T-helper 9 cell (primary cell): Measurements from ENCODE around the gene FAHD1.
"Not testable (repeated sequence)": the region's sequence is repeated elsewhere in the genome, so short reads cannot be mapped to it uniquely, and the experiment has no call there.

Experiments
- DNase-seq: peaks from one replicate; pipeline ENCODE4 v3.0.0-alpha.2; 2020

Gene FAHD1

GRCh38 chr16:1851793-1852192 lies 24.8 kb downstream of the FAHD1 start:
- no peak for DNase-seq

GRCh38 chr16:1857433-1858097 lies 30.6 kb downstream of the FAHD1 start:
- no peak for DNase-seq

DNA sequence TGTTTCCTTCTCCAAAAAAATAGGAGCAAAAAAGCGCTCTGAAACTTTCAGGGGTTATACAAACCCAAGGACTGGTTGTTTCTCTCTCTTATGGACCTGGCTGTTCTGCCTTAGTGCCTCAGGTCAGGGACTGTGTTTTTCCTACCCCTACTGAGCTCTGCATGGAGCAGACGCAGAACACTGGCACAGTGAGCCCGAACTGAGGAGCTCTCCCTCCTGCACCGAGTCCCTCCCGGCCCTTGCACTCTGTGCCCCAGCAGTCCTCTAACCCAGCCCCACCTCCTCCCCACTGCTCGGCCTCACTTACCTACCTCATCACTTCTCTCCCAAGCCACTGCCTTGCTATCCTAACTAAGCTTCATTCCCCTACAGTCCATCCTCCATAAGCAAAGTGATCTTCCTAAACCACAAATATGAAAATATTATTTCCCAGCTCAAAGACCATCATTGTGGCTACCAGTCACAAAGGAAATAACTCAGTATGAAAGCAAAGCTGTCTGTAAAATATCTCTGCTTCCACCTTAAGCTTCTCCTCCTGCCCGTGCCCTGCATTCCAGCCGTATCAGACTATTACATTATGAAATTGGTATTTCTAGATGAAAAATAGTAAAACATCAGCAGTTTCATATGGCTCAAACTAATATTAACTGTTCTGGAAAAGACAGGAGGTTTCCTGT lies 31.3 kb downstream of the FAHD1 start:
- DNase-seq: no peak

DNA sequence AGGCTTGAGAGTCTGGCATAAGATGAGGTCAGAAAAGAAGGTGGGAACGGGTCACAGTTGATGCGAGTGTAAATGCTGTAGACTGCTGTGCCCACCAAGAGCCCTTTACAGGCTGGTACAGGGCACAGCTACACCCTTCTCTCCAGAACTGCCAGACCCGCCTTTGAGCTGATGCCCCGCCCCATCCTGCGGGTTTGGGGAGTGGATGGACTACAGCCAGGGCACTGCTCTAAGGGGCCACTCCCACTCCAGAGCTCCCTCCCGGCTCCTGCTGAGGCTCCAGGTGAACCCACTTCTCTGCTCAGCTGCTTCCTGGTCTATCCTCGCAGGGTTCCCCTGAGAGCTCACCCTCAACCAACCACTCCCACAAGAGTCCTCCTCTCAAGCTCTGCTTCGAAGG lies 32.6 kb downstream of the FAHD1 start:
- no peak for DNase-seq

GRCh38 chr16:1861730-1862129 lies 34.7 kb downstream of the FAHD1 start:
- DNase-seq: no peak

GRCh38 chr16:1862394-1862793 lies 35.4 kb downstream of the FAHD1 start:
- DNase-seq: no peak

DNA sequence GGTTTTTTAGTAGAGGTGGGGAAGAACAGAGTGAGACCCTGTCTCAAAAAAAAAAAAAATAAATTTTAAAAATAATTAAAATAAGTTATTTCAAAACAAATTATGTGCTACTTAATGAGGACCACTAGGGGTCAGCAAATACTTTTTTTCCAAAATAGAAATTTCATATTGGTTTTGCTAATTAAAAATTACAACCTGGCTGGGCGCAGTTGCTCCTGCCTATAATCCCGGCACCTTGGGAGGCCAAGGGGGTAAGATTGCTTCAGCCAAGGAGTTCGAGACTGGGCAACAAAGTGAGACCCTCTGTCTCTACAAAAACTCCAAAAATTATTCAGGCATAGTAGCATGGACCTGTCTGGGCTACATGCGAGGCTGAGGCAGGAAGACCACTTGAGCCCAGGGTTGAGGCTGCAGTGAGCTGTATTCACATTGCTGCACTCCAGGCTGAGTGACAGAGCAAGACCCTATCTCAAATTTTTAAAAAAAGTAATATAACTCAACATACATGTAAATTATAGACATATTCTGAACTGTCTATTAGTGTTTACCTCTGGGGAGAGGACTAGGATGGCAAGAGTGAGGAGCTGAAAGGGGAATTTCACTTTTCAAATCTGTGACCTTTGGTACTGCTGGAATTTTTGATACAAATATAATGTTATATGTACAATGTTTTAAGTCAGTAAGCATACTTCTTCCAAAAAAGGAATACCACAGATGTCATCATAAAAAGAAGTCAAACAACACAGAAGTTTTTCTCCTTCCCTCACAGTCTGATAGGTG lies 36.9 kb downstream of the FAHD1 start:
- no peak for DNase-seq

DNA sequence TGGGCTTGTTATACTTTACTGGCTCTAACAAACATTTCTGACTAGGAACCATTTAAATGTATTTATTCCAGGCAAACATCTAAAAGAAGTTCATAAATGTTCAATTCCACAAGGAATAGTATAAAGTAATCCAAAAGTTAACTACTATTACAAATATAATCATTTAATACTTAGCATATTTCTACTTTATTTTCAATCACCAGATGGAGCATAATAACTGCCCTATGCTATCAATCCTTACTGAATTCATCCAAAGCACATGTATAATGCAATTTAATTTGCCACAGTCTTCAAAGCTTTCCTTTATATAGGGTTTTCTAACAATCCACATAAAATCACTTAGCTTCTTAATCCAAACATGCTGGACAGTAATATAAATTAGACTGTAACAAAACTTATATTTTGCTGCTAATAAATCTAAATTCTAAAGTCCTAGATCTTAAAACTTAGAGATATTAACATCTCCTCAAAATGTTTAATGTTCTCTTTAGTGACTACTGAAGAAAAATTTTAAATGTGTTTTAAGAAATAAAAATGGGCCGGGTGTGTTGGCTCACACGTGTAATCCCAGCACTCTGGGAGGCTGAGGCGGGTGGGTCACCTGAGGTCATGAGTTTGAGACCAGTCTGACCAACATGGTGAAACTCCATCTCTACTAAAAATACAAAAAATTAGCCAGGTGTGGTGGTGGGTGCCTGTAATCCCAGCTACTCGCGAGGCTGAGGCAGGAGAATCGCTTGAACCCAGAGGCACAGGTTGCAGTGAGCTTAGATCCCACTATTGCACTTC lies 39.1 kb downstream of the FAHD1 start:
- DNase-seq: no peak

DNA sequence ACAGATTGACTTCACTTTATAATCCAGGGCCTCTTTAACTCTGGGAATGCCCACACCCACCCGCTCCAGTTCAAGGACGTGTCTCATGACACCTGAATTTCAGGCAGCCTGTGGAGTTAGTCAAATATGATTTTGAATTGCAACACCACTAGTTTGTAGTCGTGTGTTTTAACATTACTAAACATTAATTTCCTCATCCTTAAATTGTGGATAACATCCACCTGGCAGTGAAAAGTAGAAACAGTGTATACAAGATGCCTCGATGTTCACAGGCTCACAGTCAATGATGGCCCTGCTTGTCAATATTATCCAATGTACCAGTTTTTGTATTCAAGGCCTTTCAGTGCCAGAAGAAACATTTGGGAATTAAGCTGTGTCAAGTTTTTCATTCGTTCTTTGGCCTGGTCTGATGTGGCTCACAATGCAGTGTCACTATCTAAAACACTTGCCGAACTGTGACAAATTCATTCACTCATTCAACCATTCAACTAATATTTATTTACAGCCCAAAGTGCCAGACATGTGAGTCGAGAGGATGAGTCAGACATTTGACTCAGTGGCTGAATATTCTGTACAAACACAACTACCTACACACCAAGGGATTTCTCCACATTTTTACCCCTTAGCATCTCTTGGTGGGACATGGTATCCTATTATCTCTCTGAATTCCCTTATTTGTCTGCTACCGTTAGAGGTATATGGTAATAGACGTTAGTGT lies 43.5 kb downstream of the FAHD1 start:
- no peak for DNase-seq

- no peak for DNase-seq
Observed at GRCh38 chr16:1871974-1872635, 45.1 kb downstream of the FAHD1 start, which contains the start of gene MEIOB. Gene MEIOB (minus strand): TSS chr16:1872164. CDS start chr16:1868175, 3,989 bp downstream.

GRCh38 chr16:1874854-1875253 lies 47.8 kb downstream of the FAHD1 start:
- no peak for DNase-seq

GRCh38 chr16:1876066-1876465 lies 49.1 kb downstream of the FAHD1 start:
- DNase-seq: not testable (repeated sequence)

DNA sequence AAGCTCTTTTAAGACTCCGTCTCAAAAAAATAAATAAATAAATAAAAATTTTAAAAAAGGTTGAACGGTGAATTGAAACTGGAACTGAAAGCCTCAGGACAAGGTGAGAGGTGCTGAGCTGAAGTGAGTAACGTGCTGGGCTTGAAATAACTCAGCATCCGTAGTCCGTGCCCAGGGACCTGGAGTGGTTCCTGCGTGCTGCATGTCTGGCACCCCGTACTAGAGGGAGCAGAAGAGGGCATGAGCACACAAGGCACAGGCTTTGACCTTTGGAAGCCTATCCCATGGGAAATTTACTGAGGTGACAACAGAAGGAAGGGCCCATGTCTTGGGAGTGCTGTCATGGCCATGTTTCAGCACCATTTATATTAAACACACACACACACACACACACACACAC lies 49.5 kb downstream of the FAHD1 start:
- DNase-seq: no peak

GRCh38 chr16:1877089-1877488 lies 50.1 kb downstream of the FAHD1 start:
- DNase-seq: no peak

DNA sequence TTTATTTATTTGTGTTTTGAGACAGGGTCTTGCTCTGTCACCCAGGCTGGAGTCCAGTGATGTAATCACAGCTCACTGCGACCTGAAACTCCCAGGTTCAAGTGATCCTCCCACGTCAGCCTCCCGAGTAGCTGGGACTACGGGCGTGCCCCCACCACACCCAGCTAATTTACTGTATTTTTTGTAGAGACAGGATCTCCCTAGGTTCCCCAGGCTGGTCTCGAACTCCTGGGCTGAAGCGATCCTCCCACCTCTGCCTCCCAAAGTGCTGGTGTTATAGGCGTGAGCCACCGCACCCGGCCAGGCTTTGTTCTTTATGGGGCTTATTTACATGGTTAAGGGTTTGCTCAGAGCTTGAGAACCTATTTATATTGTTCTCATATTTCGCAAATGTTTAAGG lies 50.8 kb downstream of the FAHD1 start:
- no peak for DNase-seq

DNA sequence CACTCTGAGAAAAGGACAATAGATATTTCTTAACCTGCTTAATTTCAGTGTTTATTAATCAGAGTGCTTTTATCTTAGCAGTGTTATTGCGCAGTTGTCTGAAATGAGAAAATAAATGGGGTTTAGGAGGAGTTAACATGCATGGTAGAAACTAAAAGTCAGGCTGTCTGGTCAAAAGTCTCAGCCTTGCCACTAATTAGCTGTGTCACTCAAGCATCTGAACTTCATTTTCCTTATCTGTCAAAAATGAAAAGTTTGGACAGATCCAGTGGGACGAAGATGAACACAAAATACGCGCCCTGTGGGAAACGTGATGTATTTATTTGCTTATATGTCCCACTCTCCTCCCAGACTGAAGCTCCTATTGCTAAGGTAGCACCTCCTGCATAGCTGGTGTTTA lies 51.2 kb downstream of the FAHD1 start:
- no peak for DNase-seq
